Liver (tissue), 3 donors: Measurements from ENCODE around the gene RAB17.

Experiments
- TF ChIP-seq, protein P1 (sequence below): IDR thresholded peaks from 2 replicates; pipeline ENCODE4 v1.6.1; 2016; ENCODE audit warnings: antibody characterized with exemption
- TF ChIP-seq, protein P2 (sequence below): fragments of 150-350 bp; IDR thresholded peaks from 2 replicates; pipeline ENCODE4 v1.5.1; 2017; ENCODE audit warnings: improper control_type of control experiment, low read depth, low read length; ENCODE audit not compliant: missing input control
- TF ChIP-seq, protein P3 (sequence below): IDR thresholded peaks from 2 replicates; pipeline ENCODE4 v1.6.1; 2016; ENCODE audit warnings: antibody characterized with exemption
- TF ChIP-seq, protein P4 (sequence below): IDR thresholded peaks from 2 replicates; pipeline ENCODE4 v1.6.1; 2016; ENCODE audit warnings: antibody characterized with exemption
- donor health status: healthy.
- donor health status: healthy.

- TF ChIP-seq, protein P1, sequence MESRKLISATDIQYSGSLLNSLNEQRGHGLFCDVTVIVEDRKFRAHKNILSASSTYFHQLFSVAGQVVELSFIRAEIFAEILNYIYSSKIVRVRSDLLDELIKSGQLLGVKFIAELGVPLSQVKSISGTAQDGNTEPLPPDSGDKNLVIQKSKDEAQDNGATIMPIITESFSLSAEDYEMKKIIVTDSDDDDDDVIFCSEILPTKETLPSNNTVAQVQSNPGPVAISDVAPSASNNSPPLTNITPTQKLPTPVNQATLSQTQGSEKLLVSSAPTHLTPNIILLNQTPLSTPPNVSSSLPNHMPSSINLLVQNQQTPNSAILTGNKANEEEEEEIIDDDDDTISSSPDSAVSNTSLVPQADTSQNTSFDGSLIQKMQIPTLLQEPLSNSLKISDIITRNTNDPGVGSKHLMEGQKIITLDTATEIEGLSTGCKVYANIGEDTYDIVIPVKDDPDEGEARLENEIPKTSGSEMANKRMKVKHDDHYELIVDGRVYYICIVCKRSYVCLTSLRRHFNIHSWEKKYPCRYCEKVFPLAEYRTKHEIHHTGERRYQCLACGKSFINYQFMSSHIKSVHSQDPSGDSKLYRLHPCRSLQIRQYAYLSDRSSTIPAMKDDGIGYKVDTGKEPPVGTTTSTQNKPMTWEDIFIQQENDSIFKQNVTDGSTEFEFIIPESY, result no peak
- TF ChIP-seq, protein P2, sequence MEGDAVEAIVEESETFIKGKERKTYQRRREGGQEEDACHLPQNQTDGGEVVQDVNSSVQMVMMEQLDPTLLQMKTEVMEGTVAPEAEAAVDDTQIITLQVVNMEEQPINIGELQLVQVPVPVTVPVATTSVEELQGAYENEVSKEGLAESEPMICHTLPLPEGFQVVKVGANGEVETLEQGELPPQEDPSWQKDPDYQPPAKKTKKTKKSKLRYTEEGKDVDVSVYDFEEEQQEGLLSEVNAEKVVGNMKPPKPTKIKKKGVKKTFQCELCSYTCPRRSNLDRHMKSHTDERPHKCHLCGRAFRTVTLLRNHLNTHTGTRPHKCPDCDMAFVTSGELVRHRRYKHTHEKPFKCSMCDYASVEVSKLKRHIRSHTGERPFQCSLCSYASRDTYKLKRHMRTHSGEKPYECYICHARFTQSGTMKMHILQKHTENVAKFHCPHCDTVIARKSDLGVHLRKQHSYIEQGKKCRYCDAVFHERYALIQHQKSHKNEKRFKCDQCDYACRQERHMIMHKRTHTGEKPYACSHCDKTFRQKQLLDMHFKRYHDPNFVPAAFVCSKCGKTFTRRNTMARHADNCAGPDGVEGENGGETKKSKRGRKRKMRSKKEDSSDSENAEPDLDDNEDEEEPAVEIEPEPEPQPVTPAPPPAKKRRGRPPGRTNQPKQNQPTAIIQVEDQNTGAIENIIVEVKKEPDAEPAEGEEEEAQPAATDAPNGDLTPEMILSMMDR, result no peak
- TF ChIP-seq, protein P3, sequence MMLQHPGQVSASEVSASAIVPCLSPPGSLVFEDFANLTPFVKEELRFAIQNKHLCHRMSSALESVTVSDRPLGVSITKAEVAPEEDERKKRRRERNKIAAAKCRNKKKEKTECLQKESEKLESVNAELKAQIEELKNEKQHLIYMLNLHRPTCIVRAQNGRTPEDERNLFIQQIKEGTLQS, result no peak
- TF ChIP-seq, protein P4, sequence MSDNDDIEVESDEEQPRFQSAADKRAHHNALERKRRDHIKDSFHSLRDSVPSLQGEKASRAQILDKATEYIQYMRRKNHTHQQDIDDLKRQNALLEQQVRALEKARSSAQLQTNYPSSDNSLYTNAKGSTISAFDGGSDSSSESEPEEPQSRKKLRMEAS, result no peak
These were observed 41.5 kb upstream of the RAB17 start for GRCh38 chr2:237631801-237632585.
